Ammon's horn (tissue), 1 donor: ENCODE measurements around the gene HOXC4.
A peak's percentile ranks its signal among the peaks of the same experiment; 100 is the strongest.

Experiments
- DNase-seq: peaks from one replicate; pipeline ENCODE4 v3.0.0-alpha.2; 2016; ENCODE audit warnings: low spot score

Gene HOXC4

DNA sequence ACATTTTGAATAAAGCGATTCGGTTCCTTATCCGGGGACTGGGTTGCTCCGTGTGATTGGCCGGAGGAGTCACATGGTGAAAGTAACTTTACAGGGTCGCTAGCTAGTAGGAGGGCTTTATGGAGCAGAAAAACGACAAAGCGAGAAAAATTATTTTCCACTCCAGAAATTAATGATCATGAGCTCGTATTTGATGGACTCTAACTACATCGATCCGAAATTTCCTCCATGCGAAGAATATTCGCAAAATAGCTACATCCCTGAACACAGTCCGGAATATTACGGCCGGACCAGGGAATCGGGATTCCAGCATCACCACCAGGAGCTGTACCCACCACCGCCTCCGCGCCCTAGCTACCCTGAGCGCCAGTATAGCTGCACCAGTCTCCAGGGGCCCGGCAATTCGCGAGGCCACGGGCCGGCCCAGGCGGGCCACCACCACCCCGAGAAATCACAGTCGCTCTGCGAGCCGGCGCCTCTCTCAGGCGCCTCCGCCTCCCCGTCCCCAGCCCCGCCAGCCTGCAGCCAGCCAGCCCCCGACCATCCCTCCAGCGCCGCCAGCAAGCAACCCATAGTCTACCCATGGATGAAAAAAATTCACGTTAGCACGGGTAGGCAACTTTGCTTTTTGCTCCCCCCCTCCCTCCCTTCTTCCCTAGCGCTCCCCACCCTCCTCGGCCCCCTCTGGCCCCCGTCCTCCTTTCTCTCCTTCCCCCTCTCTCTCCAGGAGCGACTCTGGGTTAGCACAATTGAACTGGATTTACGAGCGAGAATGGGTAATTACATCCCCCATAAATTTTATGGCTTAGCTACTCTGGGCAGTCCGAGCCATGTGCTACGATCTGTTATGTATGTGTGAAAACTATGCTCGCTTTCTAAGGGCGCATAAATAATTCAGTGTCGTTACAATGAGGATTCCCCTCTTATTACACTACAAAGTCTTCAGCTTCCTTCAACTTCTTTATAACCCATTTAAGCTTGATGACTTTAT, at the start of gene HOXC4:
Gene HOXC4 (plus strand): TSS at position 85 of the 991 bp plus-strand sequence. CDS start 88 bp downstream, at position 173.
- peak; percentile 17 for DNase-seq

DNA sequence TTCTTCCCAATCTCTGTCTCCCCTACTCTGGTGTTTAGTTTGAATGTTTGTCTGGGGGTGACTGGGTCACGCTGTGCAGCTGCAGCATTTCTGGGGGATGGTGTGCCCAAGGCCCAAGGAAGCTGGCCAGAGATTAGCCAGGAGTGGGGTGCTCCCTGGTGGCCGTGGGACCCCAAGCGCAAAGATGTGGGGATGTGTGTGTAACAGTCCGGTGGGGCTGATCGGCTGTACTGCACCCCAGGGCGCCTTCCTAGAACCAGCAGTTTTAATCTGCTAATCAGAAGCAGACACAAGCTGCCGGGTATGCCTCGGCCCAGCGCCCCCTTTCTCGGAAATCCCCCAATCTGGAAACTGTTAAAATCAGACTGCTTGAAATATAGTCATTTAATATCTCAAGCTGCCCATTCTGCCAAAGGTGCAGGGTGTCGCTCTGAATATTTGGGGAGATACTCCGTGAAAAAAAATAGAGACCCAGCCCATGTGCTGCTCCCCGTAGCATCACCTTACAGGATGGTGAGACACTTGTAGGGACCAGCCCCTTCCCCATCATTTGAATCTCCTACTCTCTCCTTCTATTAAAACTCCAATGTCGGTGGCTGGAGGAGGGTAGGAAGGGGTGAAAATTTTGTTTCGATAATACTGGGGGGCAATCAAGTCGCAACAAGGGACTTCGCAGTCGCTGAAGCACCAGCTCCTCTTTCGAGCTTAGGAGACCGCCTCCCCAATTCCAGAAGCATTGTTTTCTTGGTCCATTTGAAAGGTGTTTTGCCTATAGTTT, 49.4 kb upstream of the HOXC4 start:
- DNase-seq, result no peak

DNA sequence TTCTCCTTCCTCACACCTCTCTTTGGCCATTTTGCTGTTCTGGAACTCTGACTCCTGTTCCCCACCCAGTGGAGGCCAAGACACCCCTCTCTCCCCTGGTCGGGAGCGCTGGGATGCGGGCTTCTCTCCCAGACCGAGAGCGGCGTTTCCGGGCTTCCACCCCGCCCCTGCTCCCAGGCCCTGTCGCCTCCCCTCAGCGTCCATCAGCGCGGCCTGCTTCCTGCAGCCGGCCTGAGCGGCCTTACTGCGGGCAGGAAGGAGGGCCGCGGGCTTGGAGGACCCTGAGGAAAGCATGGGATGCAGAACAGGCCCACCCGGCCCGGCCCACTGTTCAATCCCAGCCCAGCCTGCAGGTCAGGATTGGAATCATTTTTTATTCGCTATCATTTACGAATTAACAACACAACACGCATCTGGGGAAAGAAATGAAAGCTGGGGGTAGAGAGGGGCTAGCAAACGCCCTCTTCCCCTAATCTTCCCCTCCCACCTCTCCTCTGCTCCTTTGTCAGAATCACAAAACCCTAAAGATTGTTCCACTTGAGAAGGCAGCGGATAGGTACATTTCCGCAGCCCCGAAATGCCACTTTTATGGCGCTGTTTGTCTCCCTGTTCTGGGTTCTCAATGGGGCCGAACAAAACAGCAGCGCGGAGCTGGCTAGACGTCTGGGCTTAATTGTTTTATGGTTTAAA, 48.6 kb upstream of the HOXC4 start:
- DNase-seq, result no peak

DNA sequence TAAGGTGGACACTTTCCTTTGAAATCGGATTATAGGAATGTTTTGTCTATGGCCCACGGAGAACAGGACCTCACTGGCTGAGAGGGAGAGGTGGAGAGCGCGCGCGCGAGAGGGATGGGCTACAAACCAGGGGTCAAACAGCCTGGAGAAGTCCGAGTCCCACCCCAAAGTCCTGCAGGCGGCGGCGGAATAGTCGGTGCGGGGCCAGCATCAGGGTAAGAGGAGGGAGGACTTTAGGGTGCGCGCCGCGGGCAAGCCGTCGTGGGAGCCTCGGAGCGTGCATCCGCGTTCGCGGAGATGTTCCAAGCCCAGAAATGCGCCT, 48.1 kb upstream of the HOXC4 start:
- DNase-seq, result no peak

DNA sequence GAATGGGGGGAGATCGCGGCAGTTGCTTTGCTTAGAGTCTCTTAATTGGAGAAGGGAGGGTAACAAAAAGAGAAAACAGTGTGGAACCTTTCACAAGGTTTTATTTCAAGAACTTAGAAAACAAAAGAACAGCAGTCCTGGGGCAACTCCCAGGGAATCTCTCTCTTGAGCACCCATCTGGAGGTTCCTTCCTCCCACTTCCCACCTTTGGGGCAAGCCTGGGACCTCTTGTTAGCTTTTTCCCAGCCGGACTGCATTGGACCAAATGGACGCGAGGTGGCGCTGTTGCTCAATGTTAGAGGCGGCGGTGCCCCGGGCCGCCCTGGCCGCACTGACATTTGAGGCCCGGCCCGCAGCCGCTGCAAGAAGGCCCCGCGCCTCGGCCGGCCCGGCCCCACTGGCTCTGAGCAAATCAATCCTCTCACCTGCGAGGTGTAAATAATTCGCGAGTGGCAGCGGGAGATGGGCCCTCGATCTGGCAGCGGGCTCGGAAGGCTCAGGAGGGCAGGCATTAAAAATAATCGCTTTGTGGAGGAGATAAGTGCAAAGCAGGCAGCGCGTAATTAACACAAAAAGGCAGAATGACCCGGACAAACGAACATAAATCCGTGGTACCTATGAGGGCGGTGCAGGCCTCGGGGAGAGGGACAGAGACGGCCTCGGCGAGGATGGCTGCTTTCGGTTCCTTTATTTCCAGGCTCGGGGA, 47.6 kb upstream of the HOXC4 start:
- peak; percentile 86 for DNase-seq

DNA sequence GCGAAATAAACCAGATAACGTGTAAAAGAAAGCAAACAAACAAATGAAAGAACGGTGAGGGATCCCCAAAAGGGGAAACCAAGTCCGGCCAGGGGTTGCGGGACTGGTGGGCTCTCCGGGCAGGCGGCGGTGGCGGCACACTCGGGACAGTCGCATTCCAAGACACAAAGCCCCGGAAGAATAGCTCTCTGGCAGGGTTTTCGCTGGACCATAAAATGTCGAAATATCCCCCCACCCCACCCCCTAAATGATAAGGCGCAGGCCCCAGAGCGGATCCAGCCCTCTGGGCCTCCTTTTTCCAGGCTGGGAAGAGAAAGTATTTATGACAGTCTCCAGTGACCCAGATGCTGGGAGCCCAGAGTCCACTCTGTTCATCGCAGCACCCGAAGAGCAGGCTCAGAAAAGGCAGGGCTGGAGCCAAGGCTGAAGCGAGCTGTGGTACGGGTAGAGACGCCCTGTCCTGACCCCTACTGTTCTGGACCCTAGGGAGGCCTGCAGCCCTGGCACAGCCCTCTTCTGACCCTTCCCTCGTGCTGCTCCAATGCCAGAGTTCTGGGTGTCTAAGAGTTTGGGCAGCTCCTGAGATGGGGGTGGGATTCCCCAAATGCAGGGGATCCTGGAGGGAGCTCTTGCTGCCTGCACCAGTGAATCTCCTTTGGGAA, 46.9 kb upstream of the HOXC4 start:
- no peak for DNase-seq

DNA sequence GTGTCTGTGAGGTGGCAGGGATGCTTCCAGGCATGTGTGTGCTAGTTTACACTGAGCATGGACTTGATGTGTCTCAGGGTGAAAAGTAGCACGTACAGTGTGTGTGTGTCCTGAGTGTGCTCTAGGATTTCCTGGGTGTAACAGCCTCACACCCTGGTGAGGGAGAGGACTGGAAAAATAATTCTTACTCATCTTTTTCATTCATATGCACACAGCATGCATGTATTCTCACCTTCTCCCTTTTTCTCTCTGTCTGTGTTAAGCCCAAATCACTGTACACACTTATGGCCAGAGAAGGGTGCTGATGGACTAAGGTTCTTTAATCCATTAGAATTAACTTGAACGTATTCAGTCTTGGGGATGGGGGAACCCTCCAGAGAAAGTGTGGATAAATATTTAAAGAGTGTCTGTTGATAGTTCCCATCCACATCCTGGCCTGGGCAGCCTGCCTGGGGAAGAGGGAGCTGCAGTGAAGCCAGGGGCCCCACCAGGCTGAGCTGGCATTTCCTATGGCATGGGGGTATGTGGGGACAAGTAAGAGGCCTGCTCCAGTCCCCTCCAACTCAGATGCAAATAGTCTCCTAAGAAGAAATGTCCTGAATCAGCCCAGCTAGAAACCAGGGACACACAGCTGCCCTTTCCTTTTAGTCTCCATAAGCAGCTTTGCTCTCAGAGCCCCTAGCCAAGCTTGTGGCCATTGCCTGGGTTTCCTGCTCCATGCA, 45.9 kb upstream of the HOXC4 start:
- no peak for DNase-seq

DNA sequence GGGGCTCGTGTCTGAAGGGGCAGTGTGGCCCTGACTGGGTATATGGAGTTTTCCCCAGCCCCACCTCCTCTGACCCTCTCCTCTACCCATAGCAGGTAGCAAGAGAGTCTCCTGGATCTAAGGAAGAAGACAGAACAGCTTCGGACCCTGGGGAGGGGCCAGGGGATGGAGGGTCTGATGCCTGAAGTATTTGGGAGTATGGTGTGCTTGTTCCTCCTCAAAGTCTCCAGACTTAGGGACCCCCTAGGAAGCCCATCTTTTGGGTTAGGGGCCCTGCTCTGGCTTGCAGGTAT, 45.4 kb upstream of the HOXC4 start:
- DNase-seq, result no peak

DNA sequence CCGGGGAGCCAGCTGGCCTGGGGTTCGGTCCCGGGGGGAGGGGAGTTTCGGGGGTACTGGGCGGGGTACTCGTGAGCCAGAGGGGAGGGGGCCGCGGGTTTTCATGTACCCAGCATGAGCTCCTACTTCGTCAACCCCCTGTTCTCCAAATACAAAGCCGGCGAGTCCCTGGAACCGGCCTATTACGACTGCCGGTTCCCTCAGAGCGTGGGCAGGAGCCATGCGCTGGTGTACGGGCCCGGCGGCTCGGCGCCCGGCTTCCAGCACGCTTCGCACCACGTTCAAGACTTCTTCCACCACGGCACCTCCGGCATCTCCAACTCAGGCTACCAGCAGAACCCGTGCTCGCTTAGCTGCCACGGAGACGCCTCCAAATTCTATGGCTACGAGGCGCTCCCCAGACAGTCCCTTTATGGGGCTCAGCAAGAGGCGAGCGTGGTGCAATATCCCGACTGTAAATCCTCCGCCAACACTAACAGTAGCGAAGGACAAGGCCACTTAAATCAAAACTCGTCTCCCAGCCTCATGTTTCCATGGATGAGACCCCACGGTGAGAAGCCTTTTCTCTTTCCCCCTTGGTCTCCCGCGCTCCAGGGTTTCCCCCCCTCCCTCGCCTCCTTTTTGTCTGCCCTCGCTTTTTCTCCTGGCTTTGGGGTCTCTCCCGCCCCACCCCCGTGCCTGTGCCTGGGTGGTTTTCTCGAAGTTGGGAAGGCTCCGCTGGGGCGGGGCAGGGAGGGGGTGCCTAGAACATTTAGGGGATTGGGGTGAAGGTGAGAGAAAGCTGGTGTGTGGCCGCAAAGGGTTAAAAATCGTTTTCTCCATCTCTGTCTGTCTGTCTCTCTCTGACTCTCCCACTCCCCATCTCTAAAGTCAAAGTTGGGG, 44.2 kb upstream of the HOXC4 start:
- no peak for DNase-seq

DNA sequence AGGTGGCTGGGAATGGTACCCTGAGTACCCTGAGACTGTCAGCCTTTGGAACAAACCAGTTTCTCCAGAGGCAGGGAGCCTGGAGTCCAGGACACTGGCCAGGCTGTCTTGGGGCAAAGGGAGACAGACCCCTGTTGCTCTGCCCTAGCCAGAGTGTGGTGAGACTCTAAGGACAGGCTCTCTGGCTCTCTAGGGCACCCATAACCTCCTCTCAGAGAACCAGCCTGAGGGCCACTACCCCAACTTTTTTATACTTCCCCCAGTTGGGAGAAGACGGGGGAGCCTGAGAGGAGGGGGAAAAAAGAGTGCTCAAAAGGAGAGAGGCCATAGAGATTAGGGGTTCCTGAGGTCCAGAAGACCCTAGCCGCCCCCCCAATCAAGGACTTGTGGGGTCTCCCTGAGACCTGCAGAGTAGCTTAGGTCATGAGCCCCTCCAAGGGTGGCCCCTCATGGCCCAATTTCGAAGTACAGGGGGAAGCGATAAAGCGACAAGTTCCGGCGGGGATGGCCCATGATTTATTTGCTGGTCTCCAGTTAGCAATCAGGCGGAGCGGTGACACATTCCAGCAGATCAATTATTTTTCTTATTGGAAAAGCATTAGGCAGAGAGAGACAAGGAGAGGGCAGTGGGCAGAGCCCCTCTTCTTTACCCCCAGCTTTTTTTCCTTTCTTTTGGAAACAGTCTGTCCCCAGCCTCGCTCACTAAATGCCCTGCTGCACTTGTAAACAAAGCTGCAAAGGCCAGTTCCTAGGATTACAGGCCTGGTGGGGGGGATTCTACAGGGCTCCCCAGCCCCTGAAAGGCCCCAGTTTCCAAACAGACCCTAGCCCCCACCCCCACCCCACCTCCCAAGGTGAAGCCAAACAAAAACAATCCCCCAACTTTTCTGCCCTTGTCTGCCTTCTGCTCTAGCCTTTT, 43.3 kb upstream of the HOXC4 start:
- no peak for DNase-seq

DNA sequence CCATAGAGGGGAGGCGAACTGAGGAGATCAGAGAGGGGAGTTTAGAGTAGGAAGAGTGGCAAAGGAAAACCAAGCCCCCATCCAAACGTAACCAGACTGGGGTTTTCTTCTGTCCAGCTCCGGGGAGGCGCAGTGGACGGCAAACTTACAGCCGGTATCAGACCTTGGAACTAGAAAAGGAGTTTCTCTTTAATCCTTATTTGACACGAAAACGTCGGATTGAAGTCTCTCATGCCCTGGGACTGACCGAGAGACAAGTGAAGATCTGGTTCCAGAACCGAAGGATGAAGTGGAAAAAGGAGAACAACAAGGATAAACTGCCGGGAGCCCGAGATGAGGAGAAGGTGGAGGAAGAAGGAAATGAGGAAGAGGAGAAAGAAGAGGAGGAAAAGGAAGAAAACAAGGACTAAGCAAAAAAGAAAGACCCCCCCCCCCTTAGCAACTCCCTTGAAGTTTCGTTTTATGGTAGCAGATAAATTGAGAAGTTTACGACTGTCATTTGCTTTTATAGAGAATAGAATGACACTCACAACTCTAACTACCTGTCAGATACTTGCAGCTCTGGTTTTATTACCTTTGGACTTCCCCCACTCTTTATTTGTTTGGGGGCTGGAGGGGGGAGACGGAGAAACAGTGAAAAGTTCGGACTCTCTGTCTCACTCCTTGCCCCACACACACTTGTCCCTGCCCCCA, 42.5 kb upstream of the HOXC4 start:
- no peak for DNase-seq

DNA sequence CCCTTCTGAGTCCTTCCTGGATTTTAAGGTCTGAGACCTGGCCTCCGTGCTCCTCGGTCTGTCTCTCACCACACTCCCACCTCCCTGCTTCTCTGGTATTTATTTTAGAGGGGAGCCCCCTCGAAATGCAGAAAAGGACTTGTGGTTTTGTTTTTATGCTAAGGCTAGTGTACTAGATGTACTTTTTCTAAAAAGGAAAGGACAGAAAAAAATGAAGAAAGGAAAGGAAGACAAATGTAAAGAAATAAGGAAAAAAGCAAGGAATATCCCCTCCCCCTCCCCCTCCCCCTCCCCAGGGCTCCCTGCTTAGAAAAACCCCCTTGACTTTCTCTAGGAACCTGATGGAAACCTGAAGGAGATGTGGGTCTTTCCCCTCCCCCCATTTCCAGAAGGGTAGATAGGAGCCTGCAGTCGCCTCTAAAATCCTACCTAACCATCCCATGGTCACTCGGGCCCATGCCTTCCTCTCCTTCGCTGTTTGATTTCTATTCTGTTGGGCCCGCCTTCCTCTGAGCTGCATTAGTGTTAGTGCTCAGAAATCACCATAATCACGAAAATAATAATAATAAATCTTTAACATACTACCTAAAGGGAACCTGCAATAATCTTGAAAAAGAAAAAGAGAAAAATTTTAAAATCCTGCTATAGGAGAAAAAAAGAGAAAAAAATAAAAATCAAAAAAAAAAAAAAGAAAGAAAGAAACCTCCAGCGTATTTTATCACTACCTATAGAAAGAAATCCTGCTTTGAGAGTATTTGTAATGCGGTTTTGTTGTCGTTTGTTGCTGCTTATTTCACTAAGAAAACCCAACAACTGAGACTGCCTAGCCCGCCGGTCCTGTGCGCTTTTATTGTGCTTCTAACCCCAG, 41.7 kb upstream of the HOXC4 start:
- DNase-seq, result no peak

DNA sequence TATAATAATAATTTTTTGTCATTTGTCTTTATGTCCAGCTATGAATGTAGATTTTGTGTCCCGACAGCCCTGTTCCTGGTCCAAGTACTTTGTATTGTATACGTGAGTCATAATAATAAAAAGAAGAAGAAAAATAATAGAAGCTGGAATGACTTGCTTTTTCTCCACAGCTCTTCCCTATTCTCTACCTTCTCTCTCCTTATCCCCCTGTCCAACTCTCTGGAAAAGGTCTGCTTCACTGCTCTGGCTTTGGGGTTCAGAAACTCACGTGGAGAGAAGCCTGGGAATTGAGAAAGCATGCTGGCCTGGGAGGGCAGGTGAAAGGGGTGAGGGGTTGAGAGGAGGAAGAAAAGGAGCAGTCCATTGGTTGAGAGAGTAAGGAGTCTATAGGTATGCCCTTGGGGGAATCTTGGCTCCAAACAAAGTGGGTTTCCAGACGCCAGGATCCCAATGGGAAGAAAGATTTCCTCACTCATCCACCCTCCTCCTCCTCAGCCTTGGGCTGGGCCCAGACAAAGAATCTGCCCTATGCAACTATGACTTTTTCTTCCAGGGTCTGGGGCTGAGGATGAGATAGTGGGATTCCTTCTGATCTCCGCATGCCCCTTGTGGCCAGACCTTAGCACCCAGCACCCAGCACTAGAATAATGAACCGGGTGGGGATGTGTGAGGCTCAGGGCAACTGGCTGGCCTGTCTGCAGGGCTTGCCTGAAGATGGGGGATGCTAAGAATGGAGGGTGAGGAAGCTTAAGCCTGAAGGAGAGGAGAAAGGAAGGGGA, 40.8 kb upstream of the HOXC4 start:
- no peak for DNase-seq

DNA sequence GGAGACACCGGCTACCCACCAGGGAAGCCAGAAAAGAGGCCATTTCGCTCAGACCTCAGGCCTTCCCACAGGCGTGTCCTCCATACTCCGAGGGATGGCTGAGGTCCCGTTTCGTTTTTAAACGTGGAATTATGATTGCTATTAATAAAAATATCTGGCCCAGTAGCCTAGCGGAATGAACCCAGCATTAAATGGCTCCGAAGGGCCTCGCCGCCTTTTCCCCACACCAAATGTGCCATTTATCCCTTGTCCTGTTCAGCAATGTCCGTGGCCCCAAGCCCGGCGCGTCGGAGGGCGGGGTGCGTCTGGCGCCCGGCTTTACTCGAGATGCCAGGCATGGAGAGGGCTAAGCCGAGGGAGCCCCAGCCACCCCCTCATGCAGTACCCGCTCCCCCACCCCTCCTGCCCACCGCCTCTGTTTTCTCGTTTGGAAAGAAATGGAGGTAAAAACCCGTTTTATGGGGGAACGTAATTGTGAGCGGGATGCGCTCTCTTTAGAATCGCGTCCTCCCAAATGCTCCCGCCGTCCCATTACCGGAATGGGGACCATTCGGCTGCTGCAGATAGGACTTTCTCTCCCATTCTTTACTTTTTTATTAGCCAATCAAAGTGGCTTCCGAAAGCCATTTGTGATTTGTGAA, 39.1 kb upstream of the HOXC4 start:
- no peak for DNase-seq

DNA sequence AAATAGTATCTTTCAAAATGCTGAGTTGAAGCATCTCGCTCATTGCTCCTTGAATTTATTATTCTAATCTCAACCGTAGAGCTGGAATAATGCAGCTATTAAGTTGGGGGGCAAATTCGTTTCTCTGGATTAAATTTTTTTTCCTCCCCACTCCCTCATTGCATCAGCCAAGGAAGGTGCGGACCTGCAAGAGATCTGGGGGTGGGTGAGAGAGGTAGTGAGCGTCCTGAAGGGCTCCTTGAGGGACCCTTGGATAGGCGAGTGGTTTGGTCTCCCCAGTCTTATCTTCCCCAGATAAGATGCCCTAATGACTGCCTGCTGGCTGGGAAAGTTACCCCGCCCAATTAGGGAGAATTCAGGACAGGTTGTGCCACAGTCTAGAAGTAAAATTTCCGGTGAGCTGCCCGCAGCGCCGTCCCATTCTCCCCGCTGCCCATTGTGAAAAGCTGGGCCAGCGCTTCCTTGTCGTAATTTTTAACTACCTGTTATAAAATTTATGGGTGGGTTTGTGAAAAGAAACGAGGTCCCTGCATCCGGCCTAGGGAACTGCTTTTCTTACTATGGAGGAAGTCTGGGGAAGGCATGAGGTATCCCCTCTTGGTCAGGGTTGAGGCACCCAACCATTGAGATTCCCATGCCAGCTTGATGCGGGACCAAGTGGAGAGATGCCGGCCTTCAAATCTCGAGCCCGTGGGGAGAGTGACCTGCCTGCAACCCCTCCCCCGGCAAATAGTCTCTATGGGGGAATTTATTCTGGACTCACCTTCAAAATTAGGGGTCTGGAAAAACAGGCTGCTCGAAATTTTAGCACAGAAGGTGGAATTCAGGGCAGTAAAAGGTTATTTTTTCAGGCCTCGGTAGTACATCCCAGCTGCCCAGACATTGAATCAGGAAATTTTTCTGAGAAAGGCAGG, 38.4 kb upstream of the HOXC4 start:
- DNase-seq, result no peak
